ENCODE results near the gene FAM149A.

- TF ChIP-seq ZNF274 (IDR thresholded peaks at IDR 0.05; ENCODE audit: low read depth, low read length): no peak
- no peak for TF ChIP-seq YY1 (IDR thresholded peaks at IDR 0.05; ENCODE audit: insufficient read depth, insufficient read length)
Observed at GRCh38 chr4:186132577-186133242, 28.2 kb downstream of the FAM149A start.

All from NT2/D1 (cell line).